Measurements from ENCODE around the gene DDX42. TPM values are rescaled to one million over a fixed set of nuclear protein-coding genes. Genes with fewer than 3 reads are reported as not detected.
A peak's percentile ranks its signal among the peaks of the same experiment; 100 is the strongest.

Gene DDX42
- total RNA-seq, 1 donor from 2014 or later: 123 TPM

- H3K4me3 Mint-ChIP-seq (ENCODE audit: unreplicated experiment): no peak overlapping the region
- DNase-seq (ENCODE audit: extremely low spot score, unreplicated experiment): no peak
- no peaks in the 10 kb centered on the region for H3K9me3 Mint-ChIP-seq (ENCODE audit: unreplicated experiment)
- TF ChIP-seq CTCF (IDR thresholded peaks at IDR 0.05): no peak
- H3K27me3 Mint-ChIP-seq (ENCODE audit: unreplicated experiment): no peaks in the 10 kb centered on the region
- H3K27ac Mint-ChIP-seq (ENCODE audit: unreplicated experiment): no peak overlapping the region
- H3K4me1 Mint-ChIP-seq (ENCODE audit: unreplicated experiment): peaks cover 6% of the 10 kb centered on the region
- H3K36me3 Mint-ChIP-seq (ENCODE audit: unreplicated experiment): peaks cover 15% of the 10 kb centered on the region
Observed at GRCh38 chr17:63766754-63767153, 7.2 kb upstream of the DDX42 start.

GRCh38 chr17:63768433-63768832, 5.5 kb upstream of the DDX42 start:
- Mint-ChIP-seq H3K4me1 (ENCODE audit: unreplicated experiment) (peaks cover 16% of the 10 kb centered on the region), H3K27me3 (ENCODE audit: unreplicated experiment) (no peaks in the 10 kb centered on the region), H3K4me3 (ENCODE audit: unreplicated experiment) (no peak overlapping the region), H3K9me3 (ENCODE audit: unreplicated experiment) (no peaks in the 10 kb centered on the region), H3K27ac (ENCODE audit: unreplicated experiment) (no peak overlapping the region), H3K36me3 (ENCODE audit: unreplicated experiment) (peaks cover 9% of the 10 kb centered on the region)
- DNase-seq (ENCODE audit: extremely low spot score, unreplicated experiment): no peak
- no peak for TF ChIP-seq CTCF (IDR thresholded peaks at IDR 0.05)

DNA sequence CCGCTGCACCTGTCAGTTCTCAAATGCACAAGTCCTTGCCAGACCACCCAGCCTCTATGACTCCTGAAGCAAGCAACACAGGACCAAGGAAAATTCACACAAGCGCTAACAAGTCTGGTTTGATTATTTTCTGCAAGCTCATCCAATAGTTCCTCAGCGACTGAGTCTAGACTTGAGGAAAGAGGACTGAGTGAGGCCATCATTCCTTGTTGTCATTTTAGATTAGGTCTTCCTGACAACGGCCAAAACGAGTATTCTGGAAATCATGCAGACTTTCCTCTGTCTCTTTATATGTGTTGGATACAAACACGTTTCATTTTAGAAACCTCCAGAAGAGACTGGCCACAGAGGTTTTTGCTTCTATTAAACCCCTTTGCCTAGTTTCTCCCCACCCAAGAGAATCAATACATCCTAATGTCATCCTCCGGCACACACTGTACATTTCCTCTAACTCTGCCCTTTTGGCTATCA, 1.1 kb upstream of the DDX42 start:
- H3K4me3 Mint-ChIP-seq (ENCODE audit: unreplicated experiment): peak overlapping the region; percentile 98
- peaks cover 36% of the 10 kb centered on the region for H3K4me1 Mint-ChIP-seq (ENCODE audit: unreplicated experiment)
- peaks cover 3% of the 10 kb centered on the region for H3K36me3 Mint-ChIP-seq (ENCODE audit: unreplicated experiment)
- no peak for DNase-seq (ENCODE audit: extremely low spot score, unreplicated experiment)
- no peak for TF ChIP-seq CTCF (IDR thresholded peaks at IDR 0.05)
- H3K27me3 Mint-ChIP-seq (ENCODE audit: unreplicated experiment): no peaks in the 10 kb centered on the region
- H3K27ac Mint-ChIP-seq (ENCODE audit: unreplicated experiment): peak overlapping the region; percentile 100
- no peaks in the 10 kb centered on the region for H3K9me3 Mint-ChIP-seq (ENCODE audit: unreplicated experiment)

GRCh38 chr17:63773272-63774140, 464 bp upstream of the DDX42 start, which contains the start of gene CCDC47:
TSS of gene CCDC47 (minus strand) at chr17:63773597. CDS start at chr17:63766175, 7,422 bp downstream.
- Mint-ChIP-seq H3K27ac (ENCODE audit: unreplicated experiment) (peak within 1 kb of the TSS; percentile 100), H3K4me1 (ENCODE audit: unreplicated experiment) (peaks cover 38% of the 10 kb centered on the region), H3K4me3 (ENCODE audit: unreplicated experiment) (peak within 1 kb of the TSS; percentile 98), H3K9me3 (ENCODE audit: unreplicated experiment) (no peaks in the 10 kb centered on the region), H3K36me3 (ENCODE audit: unreplicated experiment) (peaks cover 3% of the 10 kb centered on the region), H3K27me3 (ENCODE audit: unreplicated experiment) (no peaks in the 10 kb centered on the region)
- peak; percentile 100 for DNase-seq (ENCODE audit: extremely low spot score, unreplicated experiment)
- no peak for TF ChIP-seq CTCF (IDR thresholded peaks at IDR 0.05)

DNA sequence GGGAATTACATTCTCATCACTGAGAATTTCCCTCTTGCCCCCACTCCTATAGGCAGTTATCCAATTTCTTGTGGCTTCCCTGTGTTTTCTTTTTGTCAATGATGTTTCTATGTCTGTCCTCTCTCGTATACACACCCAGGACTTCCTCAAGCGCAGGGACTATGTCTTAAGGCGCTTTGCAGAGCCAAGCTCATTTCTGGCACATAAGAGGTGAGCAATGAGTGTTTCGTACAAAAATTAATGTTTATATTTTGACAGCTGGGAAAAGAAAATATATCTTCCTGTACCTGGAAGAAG, 947 bp downstream of the DDX42 start:
- no peaks in the 10 kb centered on the region for H3K27me3 Mint-ChIP-seq (ENCODE audit: unreplicated experiment)
- H3K36me3 Mint-ChIP-seq (ENCODE audit: unreplicated experiment): peaks cover 11% of the 10 kb centered on the region
- TF ChIP-seq CTCF (IDR thresholded peaks at IDR 0.05): no peak
- H3K9me3 Mint-ChIP-seq (ENCODE audit: unreplicated experiment): no peaks in the 10 kb centered on the region
- peak overlapping the region; percentile 98 for H3K4me3 Mint-ChIP-seq (ENCODE audit: unreplicated experiment)
- no peak for DNase-seq (ENCODE audit: extremely low spot score, unreplicated experiment)
- H3K27ac Mint-ChIP-seq (ENCODE audit: unreplicated experiment): peak overlapping the region; percentile 100
- H3K4me1 Mint-ChIP-seq (ENCODE audit: unreplicated experiment): peaks cover 44% of the 10 kb centered on the region

All from osteocyte (in vitro differentiated cells).